ENCODE data around the gene MAGEA3.

- no peak for TF ChIP-seq EZH2 (IDR thresholded peaks at IDR 0.05; ENCODE audit: borderline replicate concordance, low read depth, low read length, severe bottlenecking)
- TF ChIP-seq CTCF (IDR thresholded peaks at IDR 0.05; ENCODE audit: borderline replicate concordance, extremely low read depth, low read length, poor library complexity, severe bottlenecking) = no peak
Observed at GRCh38 chrX:152652060-152652459, 46.5 kb upstream of the MAGEA3 start.

All from DND-41 (cell line).